ENCODE results near the gene PPP1R10. TPM values are rescaled to one million over a fixed set of nuclear protein-coding genes. Genes with fewer than 3 reads are reported as not detected.

Gene PPP1R10
- total RNA-seq, 1 donor from 2014 or later, result 68.8 TPM

DNA sequence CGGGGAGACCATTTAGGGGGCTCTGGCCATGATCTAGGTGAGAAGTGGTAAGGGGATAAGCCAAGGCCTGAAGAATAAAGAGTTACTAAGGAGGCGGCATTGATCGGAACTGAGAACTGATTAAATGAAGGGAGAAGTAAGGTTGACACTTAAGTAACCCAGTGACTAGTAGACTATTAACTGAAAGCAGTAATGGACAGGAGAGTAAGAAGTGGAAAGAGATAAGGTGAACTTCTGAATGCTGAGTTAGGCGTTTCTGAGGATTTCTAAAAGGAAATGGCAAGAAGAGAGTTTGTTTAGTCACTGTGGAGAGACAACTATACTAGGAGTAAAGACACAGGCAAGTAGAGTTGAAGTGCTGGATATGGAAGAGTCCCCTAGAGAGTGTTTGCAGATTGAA, 43.9 kb downstream of the PPP1R10 start:
- no peak for ATAC-seq
- TF ChIP-seq, protein P1, sequence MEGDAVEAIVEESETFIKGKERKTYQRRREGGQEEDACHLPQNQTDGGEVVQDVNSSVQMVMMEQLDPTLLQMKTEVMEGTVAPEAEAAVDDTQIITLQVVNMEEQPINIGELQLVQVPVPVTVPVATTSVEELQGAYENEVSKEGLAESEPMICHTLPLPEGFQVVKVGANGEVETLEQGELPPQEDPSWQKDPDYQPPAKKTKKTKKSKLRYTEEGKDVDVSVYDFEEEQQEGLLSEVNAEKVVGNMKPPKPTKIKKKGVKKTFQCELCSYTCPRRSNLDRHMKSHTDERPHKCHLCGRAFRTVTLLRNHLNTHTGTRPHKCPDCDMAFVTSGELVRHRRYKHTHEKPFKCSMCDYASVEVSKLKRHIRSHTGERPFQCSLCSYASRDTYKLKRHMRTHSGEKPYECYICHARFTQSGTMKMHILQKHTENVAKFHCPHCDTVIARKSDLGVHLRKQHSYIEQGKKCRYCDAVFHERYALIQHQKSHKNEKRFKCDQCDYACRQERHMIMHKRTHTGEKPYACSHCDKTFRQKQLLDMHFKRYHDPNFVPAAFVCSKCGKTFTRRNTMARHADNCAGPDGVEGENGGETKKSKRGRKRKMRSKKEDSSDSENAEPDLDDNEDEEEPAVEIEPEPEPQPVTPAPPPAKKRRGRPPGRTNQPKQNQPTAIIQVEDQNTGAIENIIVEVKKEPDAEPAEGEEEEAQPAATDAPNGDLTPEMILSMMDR (IDR thresholded peaks at IDR 0.05), result no peak
- no peak overlapping the region for H3K27ac ChIP-seq
- peaks cover 20% of the 10 kb centered on the region for H3K36me3 ChIP-seq
- no peak overlapping the region for H3K4me3 ChIP-seq
- peaks cover 41% of the 10 kb centered on the region for H3K4me1 ChIP-seq
- no peaks in the 10 kb centered on the region for H3K9me3 ChIP-seq
- intact Hi-C loops (cut with DNase I), result no loop called here
- H3K27me3 ChIP-seq (ENCODE audit: low read depth), result no peaks in the 10 kb centered on the region
- no peak for DNase-seq

DNA sequence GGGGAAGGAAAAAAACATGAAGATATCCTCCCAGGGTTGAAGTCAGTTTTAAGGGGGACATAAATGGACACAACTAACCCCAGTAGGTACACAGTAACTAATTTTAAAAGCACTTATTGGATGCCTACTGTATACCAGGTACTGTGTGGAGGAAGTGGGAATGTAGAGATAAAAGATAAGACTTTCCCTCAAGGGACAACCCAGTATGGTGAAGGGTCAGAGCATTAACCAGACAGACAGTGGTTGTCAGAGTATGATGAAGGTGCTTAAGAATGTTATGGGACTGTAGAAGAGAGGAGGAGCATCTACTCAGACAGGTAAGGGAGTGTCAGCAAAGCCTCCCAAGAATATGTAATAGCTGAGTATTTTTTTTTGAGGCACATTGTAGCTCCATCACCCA, 44.9 kb downstream of the PPP1R10 start:
- no peak for ATAC-seq
- Histone ChIP-seq H3K36me3 (peaks cover 10% of the 10 kb centered on the region), H3K4me1 (peaks cover 41% of the 10 kb centered on the region), H3K27ac (peak overlapping the region; percentile 90), H3K27me3 (ENCODE audit: low read depth) (no peaks in the 10 kb centered on the region), H3K9me3 (no peaks in the 10 kb centered on the region), H3K4me3 (peak overlapping the region; percentile 95)
- TF ChIP-seq, protein P1 (IDR thresholded peaks at IDR 0.05), result no peak
- DNase-seq, result no peak
- intact Hi-C loops (cut with DNase I), result no loop called here

DNA sequence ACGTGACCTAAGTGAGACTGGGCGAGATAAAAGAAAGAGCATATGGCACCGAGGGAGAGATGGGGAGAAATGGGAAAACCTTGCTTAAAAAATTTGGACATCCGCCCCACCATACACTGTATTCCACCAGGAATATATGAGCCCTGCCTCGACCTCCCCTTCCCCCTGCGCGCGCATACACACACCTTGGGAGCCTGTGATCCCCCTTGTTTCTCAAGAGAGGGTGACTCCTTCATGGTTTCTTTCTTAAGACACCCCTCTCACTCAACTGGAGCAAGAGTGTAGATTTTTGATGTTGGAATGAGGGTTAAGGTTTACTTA, 45.3 kb downstream of the PPP1R10 start:
- intact Hi-C loops (cut with DNase I), result no loop called here
- H3K36me3 ChIP-seq, result peaks cover 6% of the 10 kb centered on the region
- H3K27me3 ChIP-seq (ENCODE audit: low read depth), result no peaks in the 10 kb centered on the region
- ATAC-seq, result no peak
- no peak for DNase-seq
- H3K9me3 ChIP-seq, result no peaks in the 10 kb centered on the region
- H3K27ac ChIP-seq, result peak overlapping the region; percentile 90
- TF ChIP-seq, protein P1 (IDR thresholded peaks at IDR 0.05), result no peak
- peak overlapping the region; percentile 95 for H3K4me3 ChIP-seq
- peaks cover 41% of the 10 kb centered on the region for H3K4me1 ChIP-seq

DNA sequence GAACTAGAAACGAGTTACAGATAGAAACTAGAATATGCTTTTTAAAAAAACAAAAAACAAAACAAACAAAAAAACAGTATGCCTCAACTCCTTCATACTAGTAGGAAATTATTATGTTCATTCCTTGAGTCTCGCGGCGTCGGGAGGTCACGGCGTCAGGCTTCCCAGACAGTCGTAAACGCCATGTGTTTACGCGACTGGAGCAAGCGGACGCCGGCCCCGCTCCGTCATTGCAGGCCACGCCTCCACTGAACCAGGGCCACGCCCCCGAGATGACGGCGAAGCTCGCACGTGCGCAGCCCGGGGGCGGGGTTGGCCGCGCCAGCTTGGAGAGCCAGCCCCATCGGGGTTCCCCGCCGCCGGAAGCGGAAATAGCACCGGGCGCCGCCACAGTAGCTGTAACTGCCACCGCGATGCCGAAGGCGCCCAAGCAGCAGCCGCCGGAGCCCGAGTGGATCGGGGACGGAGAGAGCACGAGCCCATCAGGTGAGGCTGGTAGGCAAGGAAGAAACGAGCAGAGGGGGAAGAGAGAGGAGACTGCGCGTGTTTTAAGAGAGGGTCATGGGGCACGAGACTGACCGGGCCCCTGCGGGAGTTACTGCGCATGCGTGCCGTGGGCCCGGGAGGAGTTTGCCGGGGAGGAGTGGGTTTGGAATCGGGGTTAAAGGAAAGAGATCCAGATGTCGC, 45.8 kb downstream of the PPP1R10 start, which contains the start of gene ABCF1:
Gene ABCF1, plus strand, starts transcription at position 368 of the 687 bp plus-strand sequence. Its CDS starts 46 bp downstream, at position 414.
- intact Hi-C loops (cut with DNase I), result no loop called here
- peak within 1 kb of the TSS; percentile 95 for H3K4me3 ChIP-seq
- H3K9me3 ChIP-seq, result no peaks in the 10 kb centered on the region
- ATAC-seq (peak; percentile 99 to 100), DNase-seq (peak; percentile 99)
- H3K27me3 ChIP-seq (ENCODE audit: low read depth), result no peaks in the 10 kb centered on the region
- peaks cover 41% of the 10 kb centered on the region for H3K4me1 ChIP-seq
- peaks cover under 1% of the 10 kb centered on the region for H3K36me3 ChIP-seq
- TF ChIP-seq, protein P1 (IDR thresholded peaks at IDR 0.05), result no peak
- H3K27ac ChIP-seq, result peak within 1 kb of the TSS; percentile 90

DNA sequence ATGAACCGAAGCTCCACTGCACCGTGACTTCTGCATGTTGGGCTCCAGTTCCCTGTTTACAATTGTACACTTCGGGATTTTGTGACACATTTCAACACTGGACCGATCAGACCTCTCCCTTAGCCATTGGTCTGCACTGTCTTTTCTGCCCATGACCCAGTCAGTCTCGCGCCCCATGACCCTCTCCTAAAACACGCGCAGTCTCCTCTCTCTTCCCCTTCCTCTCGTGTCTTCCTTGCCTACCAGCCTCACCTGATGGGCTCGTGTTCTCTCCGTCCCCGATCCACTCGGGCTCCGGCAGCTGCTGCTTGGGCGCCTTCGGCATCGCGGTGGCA, 46.3 kb downstream of the PPP1R10 start:
- no peaks in the 10 kb centered on the region for H3K36me3 ChIP-seq
- intact Hi-C loops (cut with DNase I), result no loop called here
- ATAC-seq (peak; percentile 44 to 45), DNase-seq (no peak)
- no peaks in the 10 kb centered on the region for H3K9me3 ChIP-seq
- TF ChIP-seq, protein P1 (IDR thresholded peaks at IDR 0.05), result no peak
- H3K4me1 ChIP-seq, result peaks cover 41% of the 10 kb centered on the region
- no peaks in the 10 kb centered on the region for H3K27me3 ChIP-seq (ENCODE audit: low read depth)
- H3K4me3 ChIP-seq, result peak overlapping the region; percentile 95
- peak overlapping the region; percentile 90 for H3K27ac ChIP-seq
